Measurements from ENCODE around the gene BACE2.
"Not testable (repeated sequence)": the region's sequence is repeated elsewhere in the genome, so short reads cannot be mapped to it uniquely, and the experiment has no call there.

The BACE2 gene

DNA sequence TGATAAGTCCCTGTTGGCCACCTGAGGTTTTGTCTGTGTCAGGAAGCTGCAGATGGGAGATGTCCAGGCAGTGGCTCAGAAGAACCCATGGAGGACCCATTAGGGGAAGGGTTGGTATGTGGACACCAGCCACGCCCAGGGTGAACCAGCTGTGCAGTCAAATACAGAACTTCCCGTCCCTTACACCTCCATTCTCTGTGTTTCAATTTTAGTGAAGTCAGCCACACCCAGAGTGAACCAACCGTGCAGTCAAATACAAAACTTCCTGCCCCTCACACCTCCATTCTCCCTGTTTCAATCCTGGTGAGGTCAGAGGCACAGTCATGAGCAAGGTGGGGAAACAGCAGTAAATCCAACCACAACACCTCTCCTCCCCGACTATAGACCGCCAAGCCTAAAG, 27.4 kb downstream of the BACE2 start:
- in situ Hi-C loops (cut with HindIII; ENCODE audit: low pct_unique_long_range_greater_than_20kb, low sequenced_read_pairs): no loop called here
- no peak for TF ChIP-seq JUND (IDR thresholded peaks at IDR 0.05; ENCODE audit: low read depth)
- DNase-seq (ENCODE audit: low read depth in 1 of 2, low spot score in 1 of 2): no peak

DNA sequence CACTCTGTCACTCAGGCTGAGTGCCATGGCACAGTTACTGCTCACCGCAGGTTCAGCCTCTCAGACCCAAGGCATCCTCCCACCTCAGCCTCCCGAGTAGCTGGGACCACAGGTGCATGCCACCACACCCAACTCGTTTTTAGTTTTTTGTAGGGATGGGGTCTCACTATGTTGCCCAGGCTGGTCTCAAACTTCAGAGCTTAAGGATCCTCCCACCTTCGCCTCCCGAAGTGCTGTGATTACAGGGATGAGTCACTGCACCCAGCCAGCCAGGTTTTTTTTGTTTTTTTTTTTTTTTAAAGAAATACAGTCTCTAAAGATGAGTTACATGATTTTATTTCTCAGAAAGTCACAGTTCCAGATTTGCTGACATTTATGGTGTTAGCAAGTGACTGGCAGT, 29.0 kb downstream of the BACE2 start:
- no peak for TF ChIP-seq JUND (IDR thresholded peaks at IDR 0.05; ENCODE audit: low read depth)
- no peak for DNase-seq (ENCODE audit: low read depth in 1 of 2, low spot score in 1 of 2)
- in situ Hi-C loops (cut with HindIII; ENCODE audit: low pct_unique_long_range_greater_than_20kb, low sequenced_read_pairs): no loop called here

DNA sequence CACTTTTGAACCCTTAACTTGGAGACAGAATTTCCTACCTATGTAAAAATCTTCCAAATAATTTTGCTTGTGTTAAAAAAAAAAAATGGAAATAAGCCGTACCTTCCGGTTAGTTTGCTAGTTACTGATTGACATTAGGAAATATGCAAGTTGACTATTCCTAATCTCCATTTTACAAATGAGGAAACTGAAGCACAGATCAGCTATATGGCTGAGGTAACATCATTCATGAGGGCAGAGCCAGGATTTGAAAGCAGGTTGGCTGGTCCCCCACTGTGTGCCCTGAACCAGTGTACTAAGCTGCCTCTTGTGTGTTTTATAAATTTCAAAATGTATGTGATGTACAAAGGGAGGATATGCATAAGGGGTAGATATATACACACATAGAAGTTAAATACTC, 29.6 kb downstream of the BACE2 start:
- in situ Hi-C loops (cut with HindIII; ENCODE audit: low pct_unique_long_range_greater_than_20kb, low sequenced_read_pairs): no loop called here
- TF ChIP-seq JUND (IDR thresholded peaks at IDR 0.05; ENCODE audit: low read depth): no peak

GRCh38 chr21:41198647-41199046, 30.7 kb downstream of the BACE2 start:
- in situ Hi-C loops (cut with HindIII; ENCODE audit: low pct_unique_long_range_greater_than_20kb, low sequenced_read_pairs); DNase-seq (ENCODE audit: low read depth in 1 of 2, low spot score in 1 of 2): not testable (repeated sequence)

More for the DNA sequence above, 29.6 kb downstream of the BACE2 start:
- no peak for DNase-seq (ENCODE audit: low read depth in 1 of 2, low spot score in 1 of 2)

GRCh38 chr21:41199123-41199522, 31.2 kb downstream of the BACE2 start:
- no peak for DNase-seq (ENCODE audit: low read depth in 1 of 2, low spot score in 1 of 2)
- TF ChIP-seq JUND (IDR thresholded peaks at IDR 0.05; ENCODE audit: low read depth): no peak
- in situ Hi-C loops (cut with HindIII; ENCODE audit: low pct_unique_long_range_greater_than_20kb, low sequenced_read_pairs): no loop called here

DNA sequence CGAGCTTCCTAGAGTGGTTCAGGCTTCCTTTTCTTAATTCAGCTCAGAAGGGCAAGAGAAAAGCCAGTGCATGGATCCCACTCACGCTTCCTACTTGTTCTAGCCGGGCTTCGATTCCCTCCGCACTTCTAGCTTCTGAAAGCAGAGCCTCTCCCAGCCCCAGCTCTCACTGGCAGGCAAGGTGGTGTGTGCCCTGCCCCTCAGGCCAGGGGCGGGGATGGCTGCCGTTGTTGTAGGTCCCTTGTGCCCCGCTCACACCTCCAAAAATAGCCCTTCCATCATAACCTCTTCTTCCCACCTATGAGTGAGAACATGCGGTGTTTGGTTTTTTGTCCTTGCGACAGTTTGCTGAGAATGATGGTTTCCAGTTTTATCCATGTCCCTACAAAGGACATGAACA, 31.6 kb downstream of the BACE2 start:
- no peak for TF ChIP-seq JUND (IDR thresholded peaks at IDR 0.05; ENCODE audit: low read depth)
- in situ Hi-C loops (cut with HindIII; ENCODE audit: low pct_unique_long_range_greater_than_20kb, low sequenced_read_pairs): no loop called here
- no peak for DNase-seq (ENCODE audit: low read depth in 1 of 2, low spot score in 1 of 2)

GRCh38 chr21:41201385-41201784, 33.4 kb downstream of the BACE2 start:
- TF ChIP-seq JUND (IDR thresholded peaks at IDR 0.05; ENCODE audit: low read depth): no peak
- in situ Hi-C loops (cut with HindIII; ENCODE audit: low pct_unique_long_range_greater_than_20kb, low sequenced_read_pairs): no loop called here
- no peak for DNase-seq (ENCODE audit: low read depth in 1 of 2, low spot score in 1 of 2)

- TF ChIP-seq JUND (IDR thresholded peaks at IDR 0.05; ENCODE audit: low read depth): no peak
- in situ Hi-C loops (cut with HindIII; ENCODE audit: low pct_unique_long_range_greater_than_20kb, low sequenced_read_pairs): no loop called here
Measured at GRCh38 chr21:41204736-41205135, 36.8 kb downstream of the BACE2 start.

GRCh38 chr21:41207401-41208375, 39.7 kb downstream of the BACE2 start:
- in situ Hi-C loops (cut with HindIII; ENCODE audit: low pct_unique_long_range_greater_than_20kb, low sequenced_read_pairs): no loop called here
- no peak for TF ChIP-seq JUND (IDR thresholded peaks at IDR 0.05; ENCODE audit: low read depth)
- no peak for DNase-seq (ENCODE audit: low read depth in 1 of 2, low spot score in 1 of 2)

More at GRCh38 chr21:41204736-41205135, 36.8 kb downstream of the BACE2 start:
- no peak for DNase-seq (ENCODE audit: low read depth in 1 of 2, low spot score in 1 of 2)

DNA sequence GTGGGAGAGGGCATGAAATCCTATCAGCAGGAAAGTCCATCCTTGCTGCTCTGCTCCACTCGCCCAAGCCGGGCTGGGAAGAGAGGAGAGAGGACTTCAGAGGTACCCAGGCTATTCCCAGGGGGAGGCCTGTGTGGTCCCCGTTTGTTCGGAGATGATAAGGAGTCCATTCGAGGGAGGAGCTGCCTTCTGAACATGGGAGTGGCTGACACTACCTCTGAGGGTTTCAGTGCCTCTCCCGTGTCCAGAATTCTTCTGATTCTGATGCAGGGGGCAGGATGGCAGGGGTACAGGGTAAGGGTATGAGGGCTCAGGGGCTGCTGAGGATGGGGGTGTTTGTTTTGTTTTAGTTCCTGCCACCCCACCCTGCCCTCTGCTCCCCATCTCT, 40.4 kb downstream of the BACE2 start:
- in situ Hi-C loops (cut with HindIII; ENCODE audit: low pct_unique_long_range_greater_than_20kb, low sequenced_read_pairs): no loop called here
- no peak for DNase-seq (ENCODE audit: low read depth in 1 of 2, low spot score in 1 of 2)

DNA sequence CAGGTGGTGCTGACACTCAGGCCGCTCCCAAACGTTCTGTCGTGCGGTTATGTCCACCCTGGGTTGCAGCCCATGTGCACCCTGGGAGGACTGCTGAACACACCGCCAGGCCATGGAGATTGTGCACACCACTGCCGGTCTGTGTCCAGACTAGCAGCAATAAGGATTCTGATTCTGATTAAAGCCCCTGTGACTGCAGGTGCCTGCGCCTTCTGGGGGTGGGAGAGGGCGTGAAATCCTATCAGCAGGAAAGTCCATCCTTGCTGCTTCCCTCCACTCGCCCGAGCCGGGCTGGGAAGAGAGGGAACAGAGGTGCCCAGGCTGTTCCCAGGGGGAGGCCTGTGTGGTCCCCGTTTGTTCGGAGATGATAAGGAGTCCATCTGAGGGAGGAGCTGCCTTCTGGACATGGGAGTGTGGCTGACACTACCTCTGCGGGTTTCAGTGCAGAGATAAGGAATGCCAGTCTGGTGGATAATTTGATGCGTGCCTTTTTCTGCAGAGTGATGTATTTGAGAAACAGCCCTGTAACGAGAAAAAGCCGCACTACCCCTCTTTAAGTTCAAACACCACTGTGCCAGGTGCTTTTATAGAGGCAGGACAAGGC, 41.2 kb downstream of the BACE2 start:
- no peak for DNase-seq (ENCODE audit: low read depth in 1 of 2, low spot score in 1 of 2)
- in situ Hi-C loops (cut with HindIII; ENCODE audit: low pct_unique_long_range_greater_than_20kb, low sequenced_read_pairs): no loop called here
- no peak for TF ChIP-seq JUND (IDR thresholded peaks at IDR 0.05; ENCODE audit: low read depth)

More for the DNA sequence above, 40.4 kb downstream of the BACE2 start:
- TF ChIP-seq JUND (IDR thresholded peaks at IDR 0.05; ENCODE audit: low read depth): no peak

DNA sequence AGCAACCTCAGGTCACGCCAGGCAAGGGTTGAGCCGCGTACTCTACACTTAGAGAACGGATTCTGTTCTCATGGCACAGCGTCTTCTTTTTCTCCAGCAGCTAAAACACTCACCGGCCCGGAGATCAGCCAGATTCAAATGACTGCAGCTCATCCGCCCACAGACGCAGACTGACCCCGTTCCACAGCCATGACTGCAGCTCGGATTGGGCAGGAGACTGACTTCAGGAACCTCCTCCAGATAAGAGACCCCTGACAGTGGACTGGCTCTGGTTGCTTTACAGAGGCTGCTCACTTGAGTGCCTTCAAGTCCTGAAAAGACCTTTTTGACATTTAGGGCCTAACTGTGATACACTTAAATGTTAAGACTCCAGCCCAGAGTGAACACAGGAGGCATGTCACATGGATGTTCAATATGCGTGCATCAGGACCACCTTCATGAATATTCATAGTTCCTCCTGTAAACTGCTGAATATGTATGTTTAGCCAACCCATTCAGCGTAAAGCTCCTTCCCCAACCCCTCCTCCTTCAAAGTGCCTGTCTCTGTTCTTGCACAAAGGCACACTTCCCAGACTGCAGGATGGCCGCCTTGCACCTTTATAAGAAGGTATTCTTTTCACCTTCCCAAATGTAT, 42.6 kb downstream of the BACE2 start:
- no peak for TF ChIP-seq JUND (IDR thresholded peaks at IDR 0.05; ENCODE audit: low read depth)
- in situ Hi-C loops (cut with HindIII; ENCODE audit: low pct_unique_long_range_greater_than_20kb, low sequenced_read_pairs): no loop called here
- DNase-seq (ENCODE audit: low read depth in 1 of 2, low spot score in 1 of 2): no peak

All from T47D (cell line).